Head of caudate nucleus (tissue), 42 donors: ENCODE data around the gene XRCC6.
"Not testable (repeated sequence)": the region's sequence is repeated elsewhere in the genome, so short reads cannot be mapped to it uniquely, and the experiment has no call there.

Experiments
- DNase-seq, 42 donors: peaks; one replicate each; pipeline versions ENCODE4 v3.0.0 to v3.0.0-alpha.2; 2020 to 2021; ENCODE audit warnings: mixed read lengths in 7 of 42
- intact Hi-C: fragments of 100-400 bp; cut with DNase I; formaldehyde crosslinking; loops from one replicate; pipeline ENCODE4 v1.15.0; 2022

Gene XRCC6

DNA sequence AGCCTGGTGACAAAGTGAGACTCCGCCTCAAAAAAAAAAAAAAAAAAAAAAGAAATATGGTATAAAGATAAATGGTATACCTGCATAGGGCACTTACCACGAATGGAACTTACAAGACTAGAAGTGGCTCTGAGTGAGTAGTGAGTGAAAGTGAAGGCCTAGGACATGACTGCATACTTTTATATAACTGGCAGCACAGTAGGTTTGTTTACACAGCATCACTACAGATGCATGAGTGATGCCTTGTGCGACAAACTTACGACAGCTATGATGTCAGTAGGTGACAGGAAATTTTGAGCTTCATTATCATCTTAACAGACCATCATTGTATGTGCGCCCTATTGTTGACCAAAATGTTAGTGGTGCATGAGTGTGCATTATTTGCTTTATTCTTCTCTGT is 17.7 kb downstream of the XRCC6 start:
- DNase-seq: no peak

GRCh38 chr22:41641854-41642253 is 20.8 kb downstream of the XRCC6 start:
- DNase-seq: no peak
- intact Hi-C loops: no loop called here

More for the DNA sequence above, 17.7 kb downstream of the XRCC6 start:
- intact Hi-C loops: no loop called here

DNA sequence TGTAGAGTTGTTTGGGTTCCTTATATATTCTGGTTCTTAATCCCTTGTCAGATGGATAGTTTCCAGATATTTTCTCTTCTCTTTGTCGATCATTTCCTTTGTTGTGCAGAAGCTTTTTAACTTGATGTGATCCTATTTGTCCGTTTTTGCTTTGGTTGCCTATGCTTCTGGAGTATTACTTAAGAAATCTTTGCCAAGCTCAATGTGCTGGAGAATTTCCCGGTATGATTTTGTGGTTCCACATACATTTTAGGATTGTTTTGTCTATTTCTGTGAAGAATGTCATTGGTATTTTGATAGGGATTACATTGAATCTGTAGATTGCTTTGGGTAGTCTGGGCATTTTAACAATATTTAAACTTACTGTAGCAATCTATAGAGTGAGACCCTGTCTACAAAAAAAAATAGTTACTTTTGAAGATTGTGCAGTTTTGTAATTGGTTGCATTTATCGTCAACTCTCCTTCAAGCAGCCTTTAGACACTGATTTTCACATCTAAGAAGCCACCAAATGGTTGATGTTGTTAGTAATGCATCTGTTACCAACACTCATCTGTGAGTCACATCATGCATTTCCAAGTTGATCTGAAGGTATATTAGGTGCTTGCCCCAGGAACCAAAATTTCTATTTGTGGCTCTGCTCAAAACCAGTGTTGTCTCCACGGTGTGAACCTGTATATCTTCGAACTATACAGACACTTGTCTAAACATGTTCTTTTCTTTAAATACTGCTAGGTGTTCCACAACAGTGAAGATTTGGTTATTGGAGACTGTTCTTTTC is 21.4 kb downstream of the XRCC6 start:
- intact Hi-C loops: no loop called here

GRCh38 chr22:41647771-41648170 is 26.7 kb downstream of the XRCC6 start:
- no peak for DNase-seq
- intact Hi-C loops: no loop called here

More for the DNA sequence above, 21.4 kb downstream of the XRCC6 start:
- no peak for DNase-seq

DNA sequence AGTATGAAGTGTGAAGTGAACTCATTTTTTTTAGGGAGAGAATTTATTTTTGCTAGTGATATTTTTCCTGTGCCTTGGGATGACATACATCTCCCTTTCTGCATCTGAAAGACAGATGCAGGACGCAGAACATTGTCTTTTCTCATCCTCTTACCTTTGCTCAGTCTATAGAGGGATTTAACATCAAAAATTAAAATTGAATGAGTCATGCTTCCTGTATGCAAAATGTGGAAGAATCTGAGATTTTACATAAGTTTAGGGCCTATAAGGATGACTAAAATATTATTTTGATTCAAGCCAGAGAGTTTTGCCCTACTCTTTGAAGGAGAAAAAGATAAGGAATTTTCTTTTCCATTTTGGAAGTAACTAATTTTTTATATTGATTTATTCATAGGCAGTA is 27.3 kb downstream of the XRCC6 start:
- DNase-seq: no peak

DNA sequence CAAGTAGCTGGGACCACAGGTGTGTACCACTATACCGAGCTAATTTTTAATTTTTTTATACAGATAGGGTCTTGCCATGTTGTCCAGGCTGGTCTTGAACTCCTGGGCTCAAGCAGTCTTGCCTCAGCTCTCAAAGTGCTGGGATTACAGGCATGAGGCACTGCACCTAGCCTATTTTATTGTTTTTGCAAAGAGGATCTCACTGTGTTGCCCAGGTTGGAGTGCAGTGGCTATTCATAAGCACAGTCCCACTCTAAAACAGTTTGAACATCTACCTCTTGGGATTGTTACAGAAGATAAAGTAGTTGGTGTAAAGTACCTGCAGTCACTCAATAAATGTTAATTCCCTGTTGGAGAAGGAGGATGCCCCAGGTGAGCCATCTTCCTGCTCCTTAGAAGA is 29.1 kb downstream of the XRCC6 start:
- intact Hi-C loops: no loop called here
- no peak for DNase-seq

More for the DNA sequence above, 27.3 kb downstream of the XRCC6 start:
- intact Hi-C loops: no loop called here

- DNase-seq: no peak
- intact Hi-C loops: no loop called here
Measured at GRCh38 chr22:41650821-41651220, 29.7 kb downstream of the XRCC6 start.

DNA sequence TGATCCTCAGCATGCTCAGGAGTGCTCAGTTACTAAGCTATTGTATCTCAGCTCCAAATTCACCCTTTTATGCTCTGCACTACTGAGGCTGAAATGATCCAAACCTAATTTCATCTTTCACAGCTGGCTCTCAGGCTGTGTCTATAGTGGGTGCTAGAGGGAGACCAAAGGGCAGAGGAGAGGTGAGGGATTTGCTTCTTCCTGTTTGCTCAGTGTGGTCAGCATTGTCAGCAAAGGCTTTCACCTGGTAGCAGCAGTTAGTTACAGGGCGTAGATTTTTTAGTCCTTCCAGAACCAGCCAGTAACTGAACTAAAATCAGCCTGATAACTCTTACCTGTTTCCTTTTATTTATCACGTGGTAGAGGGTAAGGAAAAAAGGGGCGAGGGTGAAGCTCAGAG is 33.2 kb downstream of the XRCC6 start:
- intact Hi-C loops: no loop called here
- no peak for DNase-seq

DNA sequence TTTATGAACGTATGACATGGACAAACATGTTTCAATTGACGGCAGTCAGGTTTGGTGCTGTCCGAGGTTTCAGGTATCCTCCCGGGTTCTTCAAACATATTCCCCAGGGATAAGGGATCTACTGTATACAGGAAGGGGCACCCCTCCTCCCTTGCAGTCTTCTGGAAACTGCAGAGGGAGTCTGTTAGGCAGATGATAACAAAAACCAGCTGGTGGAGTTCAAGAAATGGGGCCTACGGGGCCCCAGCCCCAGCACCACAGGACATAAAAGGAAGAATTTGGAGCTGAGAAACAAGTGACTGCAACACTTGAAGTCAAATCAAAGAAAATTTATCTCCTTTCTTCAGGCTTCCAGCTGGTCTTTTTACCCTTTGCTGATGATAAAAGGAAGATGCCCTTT is 35.5 kb downstream of the XRCC6 start:
- intact Hi-C loops: no loop called here
- no peak for DNase-seq

- intact Hi-C loops: no loop called here
- no peak for DNase-seq
Measured at GRCh38 chr22:41657709-41658108, 36.6 kb downstream of the XRCC6 start.

GRCh38 chr22:41658869-41659268 is 37.8 kb downstream of the XRCC6 start:
- intact Hi-C loops: no loop called here
- DNase-seq: no peak

DNA sequence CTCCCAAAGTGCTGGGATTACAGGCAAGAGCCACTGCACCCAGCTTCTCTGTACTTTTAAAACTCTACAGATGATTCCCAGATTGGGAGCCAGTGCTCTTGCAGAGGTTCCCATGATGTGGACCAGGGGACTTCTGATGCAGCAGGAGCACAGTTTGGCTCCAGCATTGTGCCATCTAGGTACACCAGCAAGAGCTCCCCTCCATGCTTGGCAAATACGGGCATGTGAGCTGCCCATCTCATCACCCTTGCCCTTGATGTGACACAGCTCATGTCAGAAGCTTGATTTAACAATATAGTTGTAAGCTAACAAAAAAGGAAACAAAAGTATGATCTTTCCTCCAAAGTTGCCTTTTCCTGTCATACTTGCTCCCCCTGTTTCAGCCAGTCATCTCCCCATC is 38.8 kb downstream of the XRCC6 start:
- DNase-seq: no peak
- intact Hi-C loops: no loop called here

GRCh38 chr22:41660416-41660815 is 39.3 kb downstream of the XRCC6 start:
- intact Hi-C loops: no loop called here
- no peak for DNase-seq

DNA sequence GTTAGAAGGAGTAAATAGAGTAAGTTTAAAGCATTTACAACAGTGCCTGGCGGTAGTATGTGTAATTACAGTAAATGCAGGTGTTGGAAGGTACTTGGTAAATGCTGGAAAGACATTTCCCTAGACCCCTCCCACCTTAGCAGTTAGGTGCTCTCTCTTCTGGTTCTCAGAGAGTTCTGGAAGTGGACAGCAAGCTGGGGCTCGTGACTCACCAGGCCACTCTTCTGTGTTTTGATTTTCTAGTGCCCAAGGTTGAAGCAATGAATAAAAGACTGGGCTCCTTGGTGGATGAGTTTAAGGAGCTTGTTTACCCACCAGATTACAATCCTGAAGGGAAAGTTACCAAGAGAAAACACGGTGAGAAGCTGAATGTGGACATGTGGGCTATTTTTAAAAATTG is 40.0 kb downstream of the XRCC6 start:
- DNase-seq: no peak
- intact Hi-C loops: no loop called here

- intact Hi-C loops: no loop called here
- no peak for DNase-seq
Measured at GRCh38 chr22:41661713-41662112, 40.6 kb downstream of the XRCC6 start.

- intact Hi-C loops, DNase-seq: not testable (repeated sequence)
Measured at GRCh38 chr22:41663594-41663993, 42.5 kb downstream of the XRCC6 start.

- DNase-seq: no peak
- intact Hi-C loops: no loop called here
Measured at GRCh38 chr22:41664490-41664889, 43.4 kb downstream of the XRCC6 start.

GRCh38 chr22:41664951-41665350 is 43.9 kb downstream of the XRCC6 start:
- intact Hi-C loops: no loop called here

GRCh38 chr22:41668971-41669911 is 48.1 kb downstream of the XRCC6 start:
- DNase-seq: peak in 1 of 42 donors; percentile 9
- intact Hi-C loops: no loop called here

More at GRCh38 chr22:41664951-41665350, 43.9 kb downstream of the XRCC6 start:
- DNase-seq: peak in 1 of 42 donors; percentile 1

DNA sequence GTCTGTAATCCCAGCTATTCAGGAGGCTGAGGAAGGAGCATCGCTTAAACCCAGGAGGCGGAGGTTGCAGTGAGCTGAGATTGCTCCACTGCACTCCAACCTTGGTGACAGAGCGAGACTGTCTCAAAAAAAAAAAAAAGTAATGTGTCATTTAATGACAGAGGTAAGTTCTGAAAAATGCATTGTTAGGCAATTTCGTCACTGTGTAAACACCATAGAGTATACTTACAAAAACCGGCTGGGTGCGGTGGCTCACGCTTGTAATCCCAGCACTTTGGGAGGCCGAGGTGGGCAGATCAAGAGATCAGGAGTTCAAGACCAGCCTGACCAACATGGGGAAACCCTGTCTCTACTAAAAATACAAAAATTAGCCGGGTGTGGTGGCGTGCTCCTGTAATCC is 51.0 kb downstream of the XRCC6 start:
- peak in 1 of 42 donors; percentile 3 for DNase-seq
- intact Hi-C loops: not testable (repeated sequence)
